K562 (cell line): ENCODE measurements around the gene FBRS. TPM values are rescaled to one million over a fixed set of nuclear protein-coding genes. Genes with fewer than 3 reads are reported as not detected.
A peak's percentile ranks its signal among the peaks of the same experiment; 100 is the strongest.

Experiments used
- CHD4 ChIP-seq: fragments of 200-600 bp; sonication (generic); IDR thresholded peaks from 3 replicates; pipeline ENCODE4 v1.6.1; 2012; ENCODE audit warnings: low read depth, mild to moderate bottlenecking, mixed read lengths, low read length, inconsistent platforms; ENCODE audit not compliant: insufficient read depth, insufficient replicate concordance, poor library complexity, severe bottlenecking
- HNRNPK ChIP-seq: fragments of 200-400 bp; formaldehyde crosslinking; IDR thresholded peaks from one replicate; pipeline ENCODE4 v1.6.1; 2018; ENCODE audit warnings: mild to moderate bottlenecking, low read depth, low read length; ENCODE audit not compliant: poor library complexity, severe bottlenecking
- JUNB ChIP-seq: fragments of 450-650 bp; formaldehyde crosslinking; conservative IDR thresholded peaks from 2 replicates; pipeline ENCODE4 v1.4.0; 2020; ENCODE audit warnings: mild to moderate bottlenecking
- KLF1 ChIP-seq: fragments of 450-650 bp; IDR thresholded peaks from 2 replicates; pipeline ENCODE4 v1.6.1; 2016; ENCODE audit warnings: missing genetic modification characterization, missing compliant biosample characterization
- KLF6 ChIP-seq: fragments of 250-450 bp; sonication (Bioruptor Pico); IDR thresholded peaks from 2 replicates; pipeline ENCODE4 v1.4.0; 2020; ENCODE audit warnings: mild to moderate bottlenecking, moderate library complexity, borderline replicate concordance
- MCM5 ChIP-seq: fragments of 450-650 bp; IDR thresholded peaks from 2 replicates; pipeline ENCODE4 v1.6.1; 2016; ENCODE audit warnings: low read depth
- MYC ChIP-seq, 2 experiments: fragments of 250-450 bp in 1 of 2; sonication (Bioruptor Pico) in 1 of 2; IDR thresholded peaks; 2 replicates each; pipeline versions ENCODE4 v1.5.1 to v1.6.1; 2012 to 2021; ENCODE audit warnings: low read depth in 2 of 2, borderline replicate concordance in 1 of 2, improper control_type of control experiment in 1 of 2, low read length in 1 of 2, mild to moderate bottlenecking in 1 of 2, moderate library complexity in 1 of 2
- NCOR1 ChIP-seq: fragments of 450-650 bp; IDR thresholded peaks from 2 replicates; pipeline ENCODE4 v1.6.1; 2016; ENCODE audit warnings: mild to moderate bottlenecking, moderate library complexity
- NEUROD1 ChIP-seq: fragments of 150-350 bp; IDR thresholded peaks from 2 replicates; pipeline ENCODE4 v1.6.1; 2014; ENCODE audit warnings: borderline replicate concordance, low read length, low read depth; ENCODE audit not compliant: partially characterized antibody
- NR1H2 ChIP-seq: sonication (generic); formaldehyde crosslinking; IDR thresholded peaks from 2 replicates; pipeline ENCODE4 v1.4.0; 2020; ENCODE audit warnings: mild to moderate bottlenecking, missing genetic modification reagents
- PTTG1 ChIP-seq: fragments of 450-650 bp; IDR thresholded peaks from 2 replicates; pipeline ENCODE4 v1.6.1; 2016; ENCODE audit warnings: low read depth, mild to moderate bottlenecking, missing genetic modification characterization, missing compliant biosample characterization
- PYGO2 ChIP-seq: fragments of 450-650 bp; IDR thresholded peaks from 2 replicates; pipeline ENCODE4 v1.6.1; 2016; ENCODE audit warnings: mild to moderate bottlenecking, missing genetic modification characterization, moderate library complexity, missing compliant biosample characterization
- SIN3B ChIP-seq: fragments of 450-650 bp; IDR thresholded peaks from 2 replicates; pipeline ENCODE4 v1.6.1; 2017; ENCODE audit warnings: low read depth, mild to moderate bottlenecking, moderate library complexity
- SMAD2 ChIP-seq: fragments of 150-350 bp; IDR thresholded peaks from 2 replicates; pipeline ENCODE4 v1.6.1; 2014; ENCODE audit warnings: low read depth, mild to moderate bottlenecking, low read length
- SRSF1 ChIP-seq: fragments of 200-400 bp; formaldehyde crosslinking; IDR thresholded peaks from 2 replicates; pipeline ENCODE4 v1.6.1; 2017; ENCODE audit warnings: mild to moderate bottlenecking, low read depth, low read length, moderate library complexity
- THAP7 ChIP-seq: fragments of 250-450 bp; sonication (Bioruptor Pico); IDR thresholded peaks from 2 replicates; pipeline ENCODE4 v1.5.0; 2021
- VEZF1 ChIP-seq: fragments of 200-800 bp; sonication (Bioruptor generic); IDR thresholded peaks from 2 replicates; pipeline ENCODE4 v1.6.1; 2017; ENCODE audit warnings: missing genetic modification characterization, missing compliant biosample characterization
- ZBTB43 ChIP-seq: sonication (generic); formaldehyde crosslinking; IDR thresholded peaks from 2 replicates; pipeline ENCODE4 v1.8.0; 2023; ENCODE audit warnings: mild to moderate bottlenecking, missing genetic modification reagents
- ZFP91 ChIP-seq: sonication (generic); formaldehyde crosslinking; IDR thresholded peaks from 2 replicates; pipeline ENCODE4 v1.8.0; 2022; ENCODE audit warnings: mild to moderate bottlenecking, missing genetic modification reagents
- ZFPM2 ChIP-seq: fragments of 250-450 bp; sonication (Bioruptor Pico); IDR thresholded peaks from 2 replicates; pipeline ENCODE4 v1.5.1; 2022; ENCODE audit warnings: mild to moderate bottlenecking
- ZNF24 ChIP-seq: fragments of 450-650 bp; IDR thresholded peaks from 2 replicates; pipeline ENCODE4 v1.6.1; 2016
- ZNF384 ChIP-seq: IDR thresholded peaks from 2 replicates; pipeline ENCODE4 v1.6.1; 2012; ENCODE audit warnings: low read depth, low read length, improper control_type of control experiment
- ZNF583 ChIP-seq: fragments of 250-450 bp; sonication (Bioruptor Pico); IDR thresholded peaks from 2 replicates; pipeline ENCODE4 v1.4.0; 2020
- polyA plus RNA-seq, 8 experiments: library from polyadenylated mRNA; depleted of rRNA in 4 of 8; stranded (reverse) in 5 of 8; unstranded in 3 of 8; fragments of >200 nt; fragmentation: Nextera tagmentation in 2 of 8; fragmentation: Illumina TruSeq in 1 of 8; extraction: Ambion mirVana in 2 of 8; extraction: Trizol in 1 of 8; gene quantifications; 2 replicates each; pipeline versions ENCODE4 v1.2.1 to v1.2.3, GENCODE V29; 2011 to 2014; ENCODE audit warnings: inconsistent platforms in 1 of 8, missing spikeins in 1 of 8
- total RNA-seq, 7 experiments: library from RNA; depleted of rRNA in 6 of 7; stranded (reverse); fragments of >200 nt in 6 of 7; fragmentation: Illumina TruSeq in 2 of 7; extraction: Trizol in 2 of 7; gene quantifications; 2 replicates each; pipeline versions ENCODE4 v1.2.1 to v1.2.3, GENCODE V29; 2011 to 2021; ENCODE audit warnings: low replicate concordance in 1 of 7

Gene FBRS
- total and polyA plus RNA-seq, 9 of the 15 experiments (the other 6 are each of a cell fraction or from before 2014, with no cell fraction given), result 0.32 to 59.5 (median 13.1) TPM

GRCh38 chr16:30659507-30660423 is 1.5 kb downstream of the FBRS start (continued):
- TF ChIP-seq PTTG1 (tag) (no peak), NEUROD1 (no peak), SRSF1 (no peak), SIN3B (0 out of 2 replicates have a peak, but pooled peaks have one; percentile 5), KLF1 (tag) (no peak), NCOR1 (no peak), ZFPM2 (CRISPR knock-in tag) (no peak), VEZF1 (CRISPR knock-in tag) (peak; percentile 77), NR1H2 (CRISPR knock-in tag) (no peak), HNRNPK (no peak), CHD4 (no peak), PYGO2 (tag) (no peak), JUNB (CRISPR knock-in tag) (no peak), MYC (IDR thresholded peaks at IDR 0.05; ENCODE audit: low read depth, low read length) (no peak), MYC (CRISPR knock-in tag; IDR thresholded peaks at IDR 0.05; ENCODE audit: borderline replicate concordance, low read depth) (0 out of 2 replicates have a peak, but pooled peaks have one; percentile 38), ZFP91 (CRISPR knock-in tag) (no peak), MCM5 (no peak), SMAD2 (no peak), ZNF24 (0 out of 2 replicates have a peak, but pooled peaks have one; percentile 3), ZNF384 (no peak), KLF6 (CRISPR knock-in tag) (no peak), THAP7 (CRISPR knock-in tag) (no peak), ZNF583 (CRISPR knock-in tag) (no peak), ZBTB43 (CRISPR knock-in tag) (no peak)
